T-cell (primary cell): ENCODE results near the gene SKA1. TPM values are rescaled to one million over a fixed set of nuclear protein-coding genes. Genes with fewer than 3 reads are reported as not detected.

ENCODE experiments used
- total RNA-seq, 35 experiments: library from RNA in 6 of 35; stranded (reverse) in 6 of 35; fragments of 120-200 nt in 1 of 35; gene quantifications; one replicate each; pipeline versions ENCODE4 v1.2.1 to v1.2.4 and lab custom pipeline; 2013 to 2026

SKA1 gene
- total RNA-seq, 5 donors from 2014 or later (not counting 1 experiment from before 2014, with no cell fraction given), result 0.39 to 1.5 (median 0.70) TPM

Other genes with a start within 250 kb of the SKA1 start
- gene MYO5B, start 179.9 kb upstream of the SKA1 start, total RNA-seq, result under 1 TPM in 3 of 5 donors, not detected in 2; 0.09 to 0.72 (median 0.50) TPM
- gene CFAP53, start 108.6 kb upstream of the SKA1 start, total RNA-seq, result 1 to 10 TPM in 2 of 5 donors, under 1 TPM in 2, not detected in 1; 0.56 to 1.2 (median 0.95) TPM
- gene MBD1, start 93.5 kb upstream of the SKA1 start, total RNA-seq, result 100 to 1,000 TPM in 4 of 5 donors, 10 to 100 TPM in 1; 98.2 to 151 (median 136) TPM
- 100 to 1,000 TPM; 109 to 216 (median 191) TPM for gene CXXC1, start 87.4 kb upstream of the SKA1 start, total RNA-seq
- under 1 TPM in 1 of 5 donors, not detected in 4; 0.06 TPM for gene MAPK4, start 185.0 kb downstream of the SKA1 start, total RNA-seq